Right renal pelvis (tissue), 4 donors: ENCODE data around the gene KIRREL3. TPM values are rescaled to one million over a fixed set of nuclear protein-coding genes. Genes with fewer than 3 reads are reported as not detected.

ENCODE experiments used
- DNase-seq, 4 donors: peaks; one replicate each; pipeline ENCODE4 v3.0.0-alpha.2; 2013; ENCODE audit warnings: low read depth in 4 of 4, low spot score in 3 of 4, missing footprints in 1 of 4
- polyA plus RNA-seq, 4 donors: library from polyadenylated mRNA; unstranded; fragments of 120-200 nt; gene quantifications; one replicate each; pipeline ENCODE4 v1.2.1, GENCODE V29; 2013; ENCODE audit not compliant: insufficient read length in 4 of 4

KIRREL3 gene
- polyA plus RNA-seq, 4 donors, result 1.4 to 2.3 (median 1.8) TPM

DNA sequence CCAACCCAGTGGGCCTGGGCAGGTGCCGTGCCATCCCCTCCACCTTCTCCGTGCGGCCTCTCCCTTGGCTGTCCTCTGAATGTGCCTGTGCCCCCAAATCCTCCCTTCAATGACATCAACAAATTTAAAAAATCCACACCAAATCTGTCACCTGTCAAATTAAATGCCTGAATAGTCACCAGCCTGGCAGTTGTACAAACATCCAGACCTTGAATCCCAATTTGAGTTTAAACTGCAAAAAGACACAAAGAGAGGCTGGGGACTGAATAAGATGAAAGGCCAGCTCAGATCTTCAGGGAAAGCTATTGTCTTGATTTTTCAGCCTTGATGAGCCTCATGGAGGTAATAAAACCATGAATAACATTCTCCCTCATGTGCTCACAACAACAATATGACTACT, 194.7 kb downstream of the KIRREL3 start:
- no peak for DNase-seq

DNA sequence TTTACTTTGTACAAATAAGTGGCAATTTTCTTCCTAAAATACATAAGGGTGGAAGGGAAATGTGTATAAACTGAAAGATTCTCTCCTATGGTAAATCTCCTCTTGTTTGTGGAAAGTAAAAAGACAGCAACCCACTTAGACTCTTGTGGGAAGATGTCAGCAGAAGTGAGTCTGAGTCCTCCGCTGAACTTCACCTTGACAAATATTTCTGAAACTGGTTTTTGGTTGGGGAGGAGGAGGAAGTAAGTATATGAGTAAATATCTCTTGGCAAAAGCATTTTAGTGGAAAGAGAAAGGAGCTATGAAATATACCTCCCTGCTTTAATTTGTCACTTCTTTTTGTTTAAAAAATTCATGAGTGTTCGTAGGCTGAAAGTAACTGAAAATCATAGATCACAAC, 196.2 kb downstream of the KIRREL3 start:
- DNase-seq, result no peak

DNA sequence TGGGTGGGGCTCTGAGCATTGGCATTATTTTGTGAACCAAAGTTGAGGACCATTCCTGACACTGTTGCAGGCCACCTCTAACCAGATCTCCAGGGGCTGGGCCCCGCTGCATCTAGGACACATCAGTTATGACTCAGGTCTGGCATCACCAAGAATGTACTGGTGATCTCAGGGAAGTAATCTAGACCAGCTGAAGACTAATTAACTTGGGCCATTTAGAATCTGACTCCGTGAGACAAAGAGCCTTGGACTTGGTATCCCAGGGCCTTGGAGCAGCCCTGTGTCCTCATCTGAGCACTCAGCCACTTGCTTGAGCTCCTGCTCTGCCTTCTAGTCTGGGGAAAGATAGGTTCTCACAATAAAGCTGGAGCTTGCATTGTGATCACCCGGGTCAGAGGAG, 200.6 kb downstream of the KIRREL3 start:
- DNase-seq, result no peak

DNA sequence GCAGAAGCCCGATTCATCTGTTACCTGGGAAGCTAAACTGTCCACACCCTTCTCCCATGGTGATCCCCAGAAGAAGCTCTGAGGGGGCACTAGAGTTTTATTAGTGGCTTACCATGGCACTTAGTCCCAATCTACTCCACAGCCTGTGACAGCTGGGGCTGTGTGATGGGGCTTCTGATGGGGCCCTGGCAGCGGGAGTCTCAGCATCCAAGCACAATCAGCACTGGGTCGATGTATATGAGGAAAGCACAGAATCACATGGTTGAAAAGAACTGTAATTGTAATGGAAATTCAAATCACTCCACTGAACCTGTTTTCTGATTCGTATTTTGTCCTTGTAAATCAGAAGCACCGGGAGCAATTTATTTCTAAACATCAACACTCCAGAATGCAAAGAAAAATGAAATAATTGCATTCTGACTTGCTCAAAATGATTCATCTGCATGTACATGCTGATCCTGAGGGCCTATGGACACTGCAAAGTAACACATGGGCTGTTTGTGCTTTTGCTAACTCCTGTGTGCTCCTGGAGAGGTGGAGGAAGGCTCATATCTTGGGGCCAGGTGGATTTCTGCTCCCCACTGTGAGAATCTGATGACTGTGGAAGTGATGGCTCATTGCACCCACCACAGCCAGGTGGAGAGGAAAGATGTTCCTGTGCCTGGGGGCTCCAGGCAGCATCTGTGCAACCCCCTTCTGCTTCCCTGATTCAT, 203.0 kb downstream of the KIRREL3 start:
- no peak for DNase-seq

DNA sequence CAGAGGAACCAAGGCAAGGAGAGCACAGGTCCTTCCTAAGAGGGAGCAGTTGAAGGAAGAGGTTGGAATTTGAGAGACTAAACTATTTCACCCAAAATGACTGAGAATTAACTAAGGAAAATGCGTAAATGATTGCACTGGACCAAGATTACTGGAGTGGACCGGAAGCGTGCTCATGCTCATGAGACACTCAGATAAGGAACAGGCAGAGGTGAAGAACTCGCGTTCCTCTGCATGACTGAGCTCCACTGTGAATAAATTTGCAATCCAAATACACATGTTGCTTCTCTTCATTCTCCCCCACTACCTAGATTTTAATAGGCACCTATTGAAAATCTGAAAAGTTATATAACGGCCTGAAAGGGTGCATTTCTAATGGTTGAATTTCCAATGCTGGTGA, 207.0 kb downstream of the KIRREL3 start:
- DNase-seq, result no peak

DNA sequence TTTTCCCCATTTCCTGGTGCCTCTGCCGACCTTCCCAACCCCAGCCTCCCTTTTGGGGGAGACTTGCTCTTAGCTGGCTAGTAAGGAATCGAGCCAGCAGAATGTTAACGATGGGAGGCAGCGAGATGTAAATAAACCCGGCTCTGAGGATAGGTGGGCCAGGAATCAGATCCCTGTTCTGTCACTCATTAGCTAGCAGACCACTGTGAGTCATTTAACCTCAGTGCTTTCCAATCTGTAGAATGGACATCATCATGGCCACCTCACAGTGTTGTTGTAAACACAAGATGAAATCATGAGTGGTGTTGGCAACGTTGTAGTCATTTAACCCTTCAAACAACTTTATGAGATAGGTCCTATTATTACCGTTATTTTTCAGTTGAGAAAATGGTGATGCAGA, 208.6 kb downstream of the KIRREL3 start:
- DNase-seq, result no peak

DNA sequence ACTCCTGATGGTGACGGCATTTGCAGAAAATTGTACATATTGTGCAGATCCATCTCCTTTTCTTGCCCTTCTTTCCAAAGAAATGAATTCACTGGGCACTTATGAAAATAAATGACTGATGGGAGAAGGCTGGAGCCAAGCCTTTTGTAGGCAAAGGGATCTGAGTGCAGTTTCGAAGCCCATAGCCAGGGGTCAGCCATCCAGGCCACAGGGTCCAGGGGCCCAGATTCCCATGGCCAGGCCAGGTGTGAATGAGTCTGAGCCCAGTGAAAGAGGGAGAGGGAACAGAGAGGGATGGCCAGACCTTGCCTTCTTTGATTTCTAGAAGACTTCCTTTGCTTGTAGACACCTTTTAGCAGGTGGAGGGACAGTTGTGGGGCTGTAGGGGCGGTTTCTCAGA, 209.1 kb downstream of the KIRREL3 start:
- DNase-seq, result no peak

DNA sequence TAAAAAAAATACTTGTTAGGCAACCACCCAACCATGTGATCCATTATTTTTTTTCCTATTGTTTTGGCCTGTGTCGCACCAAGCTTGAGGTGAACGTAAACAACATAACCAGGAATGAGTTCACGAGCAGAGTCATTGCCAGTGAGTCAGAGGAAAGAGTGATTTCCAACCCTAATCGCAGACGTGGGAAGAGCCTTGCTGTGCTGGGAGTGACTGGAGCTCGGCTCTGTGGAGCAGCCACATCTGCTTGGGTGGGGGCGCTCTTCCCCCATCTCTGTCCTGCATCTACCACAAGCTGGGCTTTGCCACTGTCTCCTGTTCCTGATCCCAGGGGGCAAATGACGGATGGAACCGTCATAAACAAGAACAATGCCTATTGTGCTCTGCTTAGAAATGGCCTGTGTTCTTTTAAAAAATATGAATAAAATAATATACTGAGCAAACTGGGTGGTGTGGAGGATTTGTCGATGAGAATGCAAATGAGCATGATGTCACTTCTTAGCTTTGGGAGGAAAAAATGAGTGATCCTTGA, 210.0 kb downstream of the KIRREL3 start:
- no peak for DNase-seq

DNA sequence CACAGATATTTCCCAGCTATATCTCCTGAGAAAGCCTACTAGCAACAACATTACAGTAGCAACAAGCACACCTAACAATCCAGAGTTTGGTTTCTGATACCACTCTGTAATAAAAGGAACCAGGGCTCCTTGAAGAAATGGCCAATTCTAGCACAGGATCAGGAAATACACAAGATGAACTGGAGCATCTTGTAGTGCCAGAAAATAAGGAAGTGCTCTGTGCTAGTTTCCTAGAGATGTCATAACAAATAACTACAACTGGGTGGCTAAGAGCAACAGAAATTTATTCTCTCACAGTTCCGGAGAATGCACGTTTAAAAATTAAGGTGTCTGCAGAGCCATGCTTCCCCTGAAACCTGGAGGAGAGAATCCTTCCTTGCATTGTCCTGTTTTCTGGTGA, 217.8 kb downstream of the KIRREL3 start:
- no peak for DNase-seq

DNA sequence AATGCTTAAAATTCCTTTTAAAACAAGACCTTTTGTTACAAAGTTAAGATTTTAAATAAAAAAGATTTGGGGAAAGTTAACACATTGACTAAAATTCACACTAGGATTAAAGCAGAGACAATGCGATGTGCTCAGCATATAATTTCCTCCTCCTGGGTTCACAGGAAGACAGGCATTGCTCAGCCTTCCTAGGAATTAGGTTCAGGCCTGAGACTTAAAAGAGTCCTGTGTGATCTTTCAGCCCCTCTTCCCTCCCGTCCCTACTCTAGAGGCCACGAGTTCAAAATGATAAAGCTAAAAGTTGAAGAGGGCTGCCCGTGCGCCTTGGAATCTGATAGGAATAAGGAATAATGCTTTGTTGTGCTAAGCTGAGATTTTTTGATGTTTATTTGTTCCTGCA, 218.6 kb downstream of the KIRREL3 start:
- DNase-seq, result no peak

DNA sequence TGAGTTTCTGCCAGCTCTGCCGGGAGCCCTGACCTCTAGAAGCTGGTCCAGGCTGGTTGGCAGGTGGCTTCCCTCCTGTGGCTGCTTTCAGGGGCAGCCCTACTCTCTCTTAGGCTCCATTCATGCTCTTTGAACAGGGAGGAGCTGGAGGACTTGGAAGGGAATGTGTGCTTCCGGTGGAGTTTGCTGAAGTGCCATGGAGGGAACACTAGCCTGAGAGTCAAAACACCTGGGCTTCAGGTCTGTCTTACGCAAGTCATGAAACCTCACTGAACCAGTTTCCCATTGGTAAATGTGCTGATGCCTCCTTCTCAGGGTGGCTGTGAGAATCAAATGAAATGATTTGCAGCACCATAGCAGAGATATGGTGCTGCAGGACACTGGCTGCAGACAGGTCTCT, 224.5 kb downstream of the KIRREL3 start:
- DNase-seq, result no peak

DNA sequence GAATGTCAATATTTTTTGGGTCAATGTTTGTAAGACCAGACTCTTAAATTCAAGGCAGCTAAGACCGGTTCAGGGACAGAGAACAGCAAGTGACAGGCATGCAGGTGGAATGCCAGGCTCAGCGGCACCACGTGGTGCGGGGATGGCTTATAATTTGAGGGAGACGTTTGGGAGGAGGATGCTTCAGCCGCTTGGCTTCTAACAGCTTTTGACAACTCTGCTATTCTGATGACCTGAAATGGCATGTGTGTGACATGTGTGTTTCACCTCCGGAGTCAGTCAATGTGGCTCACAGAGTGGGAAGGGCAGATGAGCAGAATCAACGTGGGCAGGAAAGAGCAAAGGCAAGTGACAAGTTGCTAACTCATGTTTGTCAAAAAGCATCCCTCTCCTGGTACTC, 228.3 kb downstream of the KIRREL3 start:
- no peak for DNase-seq

DNA sequence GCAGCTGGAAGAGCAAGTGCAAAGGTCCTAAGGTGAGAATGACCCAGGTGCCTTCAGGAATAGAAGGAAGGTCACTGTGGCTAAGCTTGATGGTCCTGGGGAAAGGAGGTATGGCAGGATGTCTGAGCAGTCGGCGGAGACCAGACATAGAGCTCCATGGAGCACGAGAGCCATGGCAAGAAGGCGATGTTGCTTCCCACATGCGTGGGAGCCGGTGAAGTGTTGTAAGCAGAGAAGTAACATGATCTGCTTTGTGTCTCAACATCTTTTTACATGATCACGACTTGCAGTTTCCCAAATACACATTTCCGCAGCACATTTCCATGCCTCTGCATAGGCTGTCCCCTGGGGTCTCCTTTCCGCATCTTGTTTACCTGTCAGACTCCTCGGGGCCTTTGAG, 231.9 kb downstream of the KIRREL3 start:
- DNase-seq, result no peak

DNA sequence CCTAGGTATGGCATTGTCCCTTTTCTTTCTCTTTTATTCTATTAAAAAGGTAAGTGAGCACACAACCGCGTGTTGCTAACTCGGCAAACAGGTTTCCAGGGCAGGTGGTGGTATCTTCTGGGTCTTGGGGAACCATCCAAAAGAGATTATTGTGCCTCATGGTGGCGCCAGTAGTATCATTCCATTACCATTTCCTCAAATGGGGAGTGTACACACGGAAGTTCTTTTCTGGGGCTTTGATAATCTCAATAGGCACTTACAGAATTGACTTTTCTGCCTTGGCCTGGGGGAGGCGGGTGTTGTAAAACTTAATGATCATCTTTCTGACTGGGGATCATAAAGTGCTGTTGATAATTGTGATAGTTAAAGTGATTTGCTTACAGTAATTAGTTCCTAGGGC, 234.1 kb downstream of the KIRREL3 start:
- no peak for DNase-seq

DNA sequence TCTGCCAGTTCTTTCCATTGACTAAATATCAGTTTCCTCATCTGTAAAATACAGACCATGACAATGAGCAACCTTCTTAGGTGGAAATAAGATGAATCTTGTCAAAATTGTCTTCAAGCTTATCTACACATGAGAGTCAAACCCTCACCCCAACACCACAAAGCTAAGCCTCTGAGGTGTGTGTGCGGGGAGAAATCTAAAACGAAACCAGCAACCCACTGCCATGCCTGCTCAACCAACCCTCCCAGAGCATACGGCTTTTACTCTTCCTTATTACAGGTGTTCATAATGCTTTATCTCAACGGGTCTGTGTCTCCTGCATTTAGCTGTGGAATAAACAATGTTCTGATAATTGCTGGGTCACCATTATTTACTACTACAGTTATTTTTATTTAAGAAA, 235.4 kb downstream of the KIRREL3 start:
- no peak for DNase-seq

DNA sequence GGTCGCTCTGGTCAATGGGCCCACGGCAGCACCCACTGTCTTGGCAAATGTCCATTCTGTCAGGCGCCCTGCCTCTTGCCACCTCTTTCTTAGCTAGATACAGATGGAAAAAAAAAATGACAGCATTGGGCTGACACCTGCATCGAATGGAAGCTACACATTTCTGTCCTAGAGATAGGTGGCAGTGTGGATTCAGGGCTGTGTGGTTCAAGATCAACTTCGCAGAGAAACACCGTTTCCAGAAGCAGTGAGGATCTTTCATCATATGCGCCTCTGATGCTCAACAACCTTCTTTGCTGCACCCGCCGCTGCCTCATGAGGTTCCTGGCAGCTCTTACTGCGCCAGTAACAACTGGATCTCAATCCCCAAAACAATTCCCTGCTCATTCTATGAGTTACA, 236.3 kb downstream of the KIRREL3 start:
- no peak for DNase-seq

DNA sequence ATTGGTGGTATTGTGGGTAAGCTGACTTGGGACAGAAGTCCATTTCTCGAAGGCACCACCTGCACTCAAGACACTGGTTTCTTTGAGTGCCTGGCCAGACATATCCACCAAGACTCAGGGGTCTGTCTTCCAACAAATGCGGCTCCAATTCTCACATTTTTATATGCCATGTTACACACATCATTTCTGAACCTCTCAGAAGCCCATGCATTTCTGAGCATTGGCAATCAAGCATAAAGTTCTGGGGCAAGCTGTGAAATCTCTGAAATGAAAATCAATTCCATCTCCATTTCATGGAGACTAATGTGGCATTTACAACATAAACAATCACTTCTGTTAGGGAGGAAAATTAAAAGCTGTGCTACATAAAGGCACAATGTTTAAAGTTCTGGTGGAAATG, 243.7 kb downstream of the KIRREL3 start:
- no peak for DNase-seq

DNA sequence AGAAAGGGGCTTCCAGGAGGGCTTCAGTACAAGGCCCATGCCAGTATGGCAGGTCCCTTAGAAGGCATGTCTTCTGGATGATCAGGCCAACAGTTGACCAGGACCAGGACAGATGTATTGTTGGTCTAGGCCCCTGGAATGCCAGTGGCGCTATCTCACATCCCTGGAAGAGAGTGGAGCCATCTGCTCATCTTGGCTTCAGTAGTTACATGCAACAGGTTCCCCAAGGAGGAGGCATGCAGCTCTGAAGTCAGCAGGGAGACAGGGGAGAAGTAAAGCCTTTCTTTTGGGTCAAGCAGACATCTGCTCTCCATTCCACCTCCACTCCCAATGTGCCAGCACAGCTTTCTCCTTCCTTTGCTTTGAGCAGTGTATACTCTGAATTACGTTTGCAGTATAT, 244.1 kb downstream of the KIRREL3 start:
- DNase-seq, result no peak

DNA sequence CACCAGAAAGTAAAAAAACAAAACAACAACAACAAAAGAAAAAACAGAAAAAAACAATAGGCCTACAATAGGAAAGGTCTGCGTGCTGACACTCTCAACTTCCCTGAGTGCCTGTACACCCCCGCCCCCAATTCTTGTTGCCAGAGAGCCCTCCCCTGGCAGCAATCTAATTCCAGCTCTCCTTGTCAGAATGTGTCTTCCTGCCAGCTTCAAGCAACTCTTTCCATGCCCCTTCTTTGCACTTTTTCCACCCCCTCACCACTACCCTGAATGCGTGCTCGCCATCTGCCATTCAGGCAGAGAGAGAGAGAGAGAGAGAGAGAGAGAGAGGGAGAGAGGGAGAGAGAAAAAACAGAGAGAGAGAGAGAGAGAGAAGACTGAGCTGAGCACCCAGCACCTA, 245.0 kb downstream of the KIRREL3 start:
- no peak for DNase-seq

DNA sequence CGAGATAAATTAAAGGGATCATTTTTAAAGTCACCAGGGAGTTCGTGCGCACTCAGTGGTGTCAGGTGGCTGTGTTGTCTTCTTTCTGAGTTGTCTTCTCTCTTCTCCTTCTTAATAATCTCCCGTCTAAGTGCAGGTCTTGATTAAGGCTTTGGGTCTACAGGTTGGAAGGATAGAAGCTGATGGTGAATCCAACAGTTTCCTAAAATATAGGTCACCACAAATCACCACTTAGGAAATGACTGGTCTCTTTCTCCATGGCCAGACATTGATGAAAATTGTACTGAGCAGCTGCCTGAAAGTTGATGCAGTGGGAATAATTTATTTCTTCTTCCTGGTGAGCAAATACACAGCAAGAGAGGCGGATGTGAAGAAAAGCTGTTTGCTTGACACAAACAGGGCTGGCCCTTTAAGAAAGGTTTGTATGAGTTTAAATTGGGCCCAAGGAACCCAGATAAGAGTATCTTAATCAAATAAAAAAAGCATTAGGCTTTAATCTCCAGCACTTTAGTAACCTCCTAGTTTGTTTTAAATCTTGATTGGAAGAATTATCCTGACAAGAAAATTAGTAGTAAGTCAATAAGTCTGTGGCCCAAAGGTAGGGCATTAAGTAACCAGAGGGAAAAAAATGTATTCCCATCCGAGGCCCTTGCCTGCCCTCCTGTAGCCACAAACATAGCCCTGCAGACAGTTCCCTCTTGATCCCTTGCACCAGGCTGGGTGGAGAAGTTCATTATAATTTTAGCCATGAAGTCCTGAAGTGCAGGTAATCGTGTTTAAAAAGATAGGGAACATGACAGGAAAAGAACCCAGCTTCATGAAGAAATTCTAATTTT, 245.8 kb downstream of the KIRREL3 start:
- no peak for DNase-seq

DNA sequence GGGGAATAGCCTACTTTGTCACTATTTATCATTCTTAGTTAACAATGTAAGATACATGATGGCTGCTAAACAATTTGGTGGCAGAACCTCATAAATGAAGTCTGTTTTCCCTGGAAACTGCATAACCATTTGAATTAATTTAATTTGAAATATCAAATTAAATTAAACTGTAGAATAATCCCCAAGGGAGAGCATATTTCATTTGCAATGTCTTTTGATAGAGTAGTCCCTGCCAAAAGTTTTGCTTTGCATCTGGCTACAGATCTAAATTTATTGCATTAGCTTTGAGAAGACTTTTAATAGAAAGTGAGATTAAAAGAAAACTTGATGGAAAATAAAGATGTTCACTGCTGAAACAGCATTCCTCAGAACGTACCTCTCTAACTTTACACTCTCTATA, 246.6 kb downstream of the KIRREL3 start:
- no peak for DNase-seq

DNA sequence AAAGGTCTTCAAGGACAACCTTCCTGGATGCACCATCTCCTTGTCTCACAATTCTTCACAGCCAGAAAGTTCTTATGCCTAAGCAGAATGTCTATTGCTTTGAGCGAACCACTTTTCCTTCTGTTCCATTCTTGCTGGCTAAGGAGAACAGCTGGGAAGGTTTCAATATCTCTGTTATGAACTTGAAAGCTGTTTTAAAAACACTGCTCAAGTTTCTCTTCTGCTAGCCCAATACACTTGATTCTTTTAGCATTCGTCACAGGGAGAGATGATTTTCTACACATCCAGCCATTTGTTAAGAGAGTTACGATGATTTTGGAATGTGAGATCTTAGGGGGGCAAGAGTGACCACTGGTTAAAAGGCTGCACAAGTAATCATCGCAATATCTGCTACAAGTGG, 249.3 kb downstream of the KIRREL3 start:
- DNase-seq, result no peak
